H1 (cell line): Measurements from ENCODE around the gene GALNT13. TPM values are rescaled to one million over a fixed set of nuclear protein-coding genes. Genes with fewer than 3 reads are reported as not detected.

Experiments used
- CTBP2 ChIP-seq: IDR thresholded peaks from 2 replicates; pipeline ENCODE4 v1.7.0; 2011; ENCODE audit warnings: borderline replicate concordance, mild to moderate bottlenecking, moderate library complexity, mixed read lengths, low read length; ENCODE audit not compliant: insufficient read depth, insufficient read length
- GABPA ChIP-seq: IDR thresholded peaks from 2 replicates; pipeline ENCODE4 v1.6.1; 2011; ENCODE audit warnings: mild to moderate bottlenecking, low read length, moderate library complexity, borderline replicate concordance; ENCODE audit not compliant: insufficient read depth
- TBP ChIP-seq: IDR thresholded peaks from 2 replicates; pipeline ENCODE4 v1.6.1; 2011; ENCODE audit warnings: low read depth, low read length, improper control_type of control experiment
- TEAD4 ChIP-seq: IDR thresholded peaks from 2 replicates; pipeline ENCODE4 v1.6.1; 2012; ENCODE audit warnings: low read depth, low read length, inconsistent platforms, mixed read lengths
- polyA plus RNA-seq, 7 experiments: library from polyadenylated mRNA; depleted of rRNA in 3 of 7; stranded (reverse) in 5 of 7; unstranded in 2 of 7; fragments of >200 nt in 5 of 7; fragments of 200-250 nt in 2 of 7; gene quantifications; 1 replicate in 5 of 7; 2 replicates in 1 of 7; 4 replicates in 1 of 7; pipeline versions ENCODE4 v1.2.1 to v1.2.3, GENCODE V29; 2011 to 2013; ENCODE audit warnings: missing spikeins in 2 of 7, mixed read lengths in 2 of 7
- total RNA-seq: library from RNA; stranded (reverse); fragmentation: NEBNext Ultra II Directional; extraction: Animal tissue kit (Norgen Biotek cat#: 25700); gene quantifications from 2 replicates; pipeline ENCODE4 v1.2.1, GENCODE V29; 2021
- TF ChIP-seq, protein P1 (sequence below): IDR thresholded peaks from 2 replicates; pipeline ENCODE4 v1.6.1; 2012; ENCODE audit warnings: inconsistent platforms

GALNT13 gene
- total and polyA plus RNA-seq, 2 of the 8 experiments (the other 6 are each of a cell fraction or from before 2014, with no cell fraction given), result 3.2 to 9.6 TPM

DNA sequence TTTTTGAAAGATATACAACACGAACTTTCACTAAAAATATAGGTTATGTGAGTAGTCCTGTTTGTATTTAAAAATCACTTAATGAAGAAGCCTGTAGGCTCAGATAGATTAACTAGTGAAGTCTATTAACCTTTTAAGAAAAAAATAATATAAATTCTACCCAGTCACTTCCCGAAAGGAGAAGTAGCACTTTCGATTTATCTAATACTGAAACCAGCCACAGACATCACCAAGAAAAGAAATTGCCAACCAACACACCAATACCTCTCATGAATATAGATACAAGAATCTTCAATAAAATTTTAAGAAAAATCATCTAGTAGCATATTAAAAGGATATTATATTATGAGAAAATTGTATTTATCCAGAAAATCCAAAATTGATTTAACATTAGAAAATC is 160.5 kb downstream of the GALNT13 start (continued):
- TF ChIP-seq, protein P1, sequence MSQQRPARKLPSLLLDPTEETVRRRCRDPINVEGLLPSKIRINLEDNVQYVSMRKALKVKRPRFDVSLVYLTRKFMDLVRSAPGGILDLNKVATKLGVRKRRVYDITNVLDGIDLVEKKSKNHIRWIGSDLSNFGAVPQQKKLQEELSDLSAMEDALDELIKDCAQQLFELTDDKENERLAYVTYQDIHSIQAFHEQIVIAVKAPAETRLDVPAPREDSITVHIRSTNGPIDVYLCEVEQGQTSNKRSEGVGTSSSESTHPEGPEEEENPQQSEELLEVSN, result no peak
- TF ChIP-seq TEAD4 (no peak), TBP (no peak), GABPA (no peak), CTBP2 (no peak)
